Lung (tissue), 12 donors: ENCODE results near the gene ARHGEF16. TPM values are rescaled to one million over a fixed set of nuclear protein-coding genes. Genes with fewer than 3 reads are reported as not detected.

ENCODE experiments used
- ATAC-seq: fragments of 200-7000 bp; cut with Tn5 transposase; one replicate; pipeline ENCODE4 v1.9.1; 2020; ENCODE audit warnings: moderate number of reproducible peaks; ENCODE audit not compliant: insufficient read depth, low FRiP score
- DNase-seq, 3 donors: peaks; one replicate each; pipeline ENCODE4 v3.0.0-alpha.2; 2013 to 2017
- H3K27ac ChIP-seq, 2 donors: one replicate each; pipeline ENCODE4 v1.5.1; 2013; ENCODE audit warnings: mild to moderate bottlenecking in 2 of 2, moderate library complexity in 2 of 2, control low read depth in 1 of 2, inconsistent platforms in 1 of 2, low read depth in 1 of 2, low read length in 1 of 2
- H3K27me3 ChIP-seq, 3 donors: one replicate each; pipeline ENCODE4 v1.5.1; 2013; ENCODE audit warnings: low read length in 2 of 3; ENCODE audit not compliant: control insufficient read depth in 3 of 3, insufficient read depth in 3 of 3
- H3K36me3 ChIP-seq, 4 donors: one replicate each; pipeline ENCODE4 v1.5.1; 2013; ENCODE audit warnings: low read length in 4 of 4, mild to moderate bottlenecking in 1 of 4, moderate library complexity in 1 of 4; ENCODE audit not compliant: control insufficient read depth in 4 of 4, insufficient read depth in 4 of 4
- H3K4me1 ChIP-seq, 5 donors: one replicate each; pipeline ENCODE4 v1.5.1; 2013; ENCODE audit warnings: low read length in 5 of 5, mild to moderate bottlenecking in 2 of 5, moderate library complexity in 1 of 5; ENCODE audit not compliant: control insufficient read depth in 5 of 5, insufficient read depth in 5 of 5
- H3K4me3 ChIP-seq: one replicate; pipeline ENCODE4 v1.5.1; 2013; ENCODE audit warnings: mild to moderate bottlenecking, control low read depth, moderate library complexity
- H3K9ac ChIP-seq, 2 donors: one replicate each; pipeline ENCODE4 v1.5.1; 2013; ENCODE audit warnings: low read length in 2 of 2, control low read depth in 1 of 2; ENCODE audit not compliant: insufficient read depth in 1 of 2
- H3K9me3 ChIP-seq, 4 donors: one replicate each; pipeline ENCODE4 v1.5.1; 2013; ENCODE audit warnings: low read length in 3 of 4, mild to moderate bottlenecking in 1 of 4, moderate library complexity in 1 of 4; ENCODE audit not compliant: control insufficient read depth in 4 of 4, insufficient read depth in 3 of 4
- CTCF ChIP-seq: IDR thresholded peaks from 2 replicates; pipeline ENCODE4 v1.5.1; 2012; ENCODE audit warnings: mild to moderate bottlenecking; ENCODE audit errors: control extremely low read depth, extremely low read depth
- WGBS, 2 donors: extraction: QIAGEN DNeasy Blood & Tissue Kit; methylation state at CpG; one replicate each; pipeline ENCODE4 v1.1.7; 2013; 5-methylcytosine and 5-hydroxymethylcytosine counted together
- polyA plus RNA-seq, 2 donors: library from polyadenylated mRNA; stranded (reverse); fragments of 200-250 nt; gene quantifications; one replicate each; pipeline ENCODE4 v1.2.1, GENCODE V29; 2013
- total RNA-seq, 2 donors: library from RNA; depleted of rRNA in 1 of 2; stranded (reverse); fragments of >200 nt in 1 of 2; gene quantifications; one replicate each; pipeline ENCODE4 v1.2.1, GENCODE V29; 2014 to 2021
- donor health status: control.
- donor health status: control.
- donor health status: Bipolar disorder and iron deficiency.
- donor health status: healthy.
- donor health status: DM: yes; HTN: yes; CAD: no.

Gene ARHGEF16
- total and polyA plus RNA-seq, 4 donors = 6.5 to 14.8 (median 9.8) TPM

- WGBS, 2 donors = 57 to 59% methylated on average over 15 of the region's 15 CpGs
- DNase-seq = no peak
- no peaks in the 10 kb centered on the region for H3K9me3 ChIP-seq
- no peaks in the 10 kb centered on the region for H3K27me3 ChIP-seq
- no peak overlapping the region for H3K4me3 ChIP-seq
- no peak overlapping the region for H3K9ac ChIP-seq
- ATAC-seq = no peak
- TF ChIP-seq CTCF = no peak
- H3K36me3 ChIP-seq = no peaks in the 10 kb centered on the region
- no peaks in the 10 kb centered on the region for H3K4me1 ChIP-seq
- no peak overlapping the region for H3K27ac ChIP-seq
Measured at GRCh38 chr1:3481046-3481445, 26.6 kb downstream of the ARHGEF16 start.

- WGBS, 2 donors = 56 to 67% methylated on average over 20 of the region's 20 CpGs
- no peaks in the 10 kb centered on the region for H3K27me3 ChIP-seq
- no peaks in the 10 kb centered on the region for H3K36me3 ChIP-seq
- ATAC-seq (no peak), DNase-seq (no peak)
- H3K4me1 ChIP-seq = no peaks in the 10 kb centered on the region
- H3K9me3 ChIP-seq = no peaks in the 10 kb centered on the region
- H3K9ac ChIP-seq = no peak overlapping the region
- no peak overlapping the region for H3K27ac ChIP-seq
- no peak overlapping the region for H3K4me3 ChIP-seq
- TF ChIP-seq CTCF = no peak
Measured at GRCh38 chr1:3481836-3482375, 27.4 kb downstream of the ARHGEF16 start.

GRCh38 chr1:3482378-3482849 lies 27.9 kb downstream of the ARHGEF16 start:
- no peak overlapping the region for H3K4me3 ChIP-seq
- 38 to 49% methylated on average over 18 of the region's 18 CpGs for WGBS, 2 donors

More at GRCh38 chr1:3482378-3482849, 27.9 kb downstream of the ARHGEF16 start:
- ATAC-seq (no peak), DNase-seq (no peak)
- Histone ChIP-seq H3K27ac (no peak overlapping the region), H3K4me1 (no peaks in the 10 kb centered on the region), H3K36me3 (no peaks in the 10 kb centered on the region), H3K27me3 (no peaks in the 10 kb centered on the region), H3K9ac (no peak overlapping the region), H3K9me3 (no peaks in the 10 kb centered on the region)
- no peak for TF ChIP-seq CTCF
